Gastroesophageal sphincter (tissue), 3 donors: ENCODE data around the gene POFUT2.

Experiments used
- CTCF ChIP-seq, 4 experiments: fragments of 200-600 bp in 2 of 4; fragments of 450-650 bp in 2 of 4; sonication (generic) in 1 of 4; IDR thresholded peaks; one replicate each; pipeline ENCODE4 v1.5.1; 2017 to 2019; ENCODE audit warnings: antibody characterized with exemption in 4 of 4, mild to moderate bottlenecking in 2 of 4, moderate library complexity in 2 of 4
- EP300 ChIP-seq: sonication (generic); formaldehyde crosslinking; IDR thresholded peaks from one replicate; pipeline ENCODE4 v1.6.1; 2017; ENCODE audit warnings: antibody characterized with exemption, mild to moderate bottlenecking
- POLR2A ChIP-seq, 2 donors: fragments of 450-650 bp; IDR thresholded peaks; one replicate each; pipeline ENCODE4 v1.6.1; 2017; ENCODE audit warnings: antibody characterized with exemption in 2 of 2, mild to moderate bottlenecking in 2 of 2, moderate library complexity in 1 of 2

GRCh38 chr21:45227735-45228134, 60.0 kb downstream of the POFUT2 start:
- TF ChIP-seq CTCF (IDR thresholded peaks at IDR 0.05) (no peak), POLR2A (IDR thresholded peaks at IDR 0.05) (no peak), EP300 (no peak)
